ELR (cell line): ENCODE data around the gene TMPRSS9.
"Not testable (repeated sequence)": the region's sequence is repeated elsewhere in the genome, so short reads cannot be mapped to it uniquely, and the experiment has no call there.

ENCODE experiments used
- DNase-seq: peaks from one replicate; pipeline ENCODE4 v3.0.0-alpha.2; 2015; ENCODE audit warnings: low read depth

TMPRSS9 gene

DNA sequence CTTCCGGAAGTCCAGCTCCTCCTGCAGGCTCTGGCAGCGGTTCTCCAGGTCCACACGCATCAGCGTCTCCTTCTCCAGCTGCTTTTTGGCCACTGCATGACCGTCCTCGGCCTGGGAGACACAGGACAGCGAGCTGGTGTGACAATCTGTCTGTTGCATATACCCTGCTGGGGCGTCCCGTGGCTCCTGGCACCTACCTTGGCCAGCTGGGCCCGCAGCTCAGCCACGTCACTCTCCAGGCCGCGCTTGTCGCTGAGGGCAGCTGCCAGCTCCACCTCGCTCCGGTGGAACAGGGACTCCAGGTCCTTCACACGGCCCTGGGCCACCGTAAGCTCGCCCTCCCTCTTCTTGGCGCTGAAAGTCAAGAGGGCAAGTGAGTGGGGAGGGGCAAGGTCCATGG is 78.1 kb downstream of the TMPRSS9 start:
- DNase-seq: no peak

DNA sequence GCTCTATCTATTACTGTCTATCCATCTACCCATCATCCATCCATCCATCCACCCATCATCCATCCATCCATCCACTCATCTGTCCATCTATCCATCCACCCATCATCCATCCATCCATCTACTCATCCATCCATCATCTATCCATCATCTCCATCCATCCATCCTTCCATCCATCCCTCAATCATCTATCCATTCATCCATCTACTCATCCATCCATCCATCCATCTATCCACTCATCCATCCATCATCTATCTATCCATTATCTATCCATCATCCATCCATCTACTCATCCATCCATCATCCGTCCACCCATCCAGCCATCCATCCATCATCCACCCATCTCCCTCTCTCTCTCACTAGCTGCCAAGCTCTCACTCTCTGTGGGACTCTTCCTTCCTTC is 80.5 kb downstream of the TMPRSS9 start:
- DNase-seq: no peak

DNA sequence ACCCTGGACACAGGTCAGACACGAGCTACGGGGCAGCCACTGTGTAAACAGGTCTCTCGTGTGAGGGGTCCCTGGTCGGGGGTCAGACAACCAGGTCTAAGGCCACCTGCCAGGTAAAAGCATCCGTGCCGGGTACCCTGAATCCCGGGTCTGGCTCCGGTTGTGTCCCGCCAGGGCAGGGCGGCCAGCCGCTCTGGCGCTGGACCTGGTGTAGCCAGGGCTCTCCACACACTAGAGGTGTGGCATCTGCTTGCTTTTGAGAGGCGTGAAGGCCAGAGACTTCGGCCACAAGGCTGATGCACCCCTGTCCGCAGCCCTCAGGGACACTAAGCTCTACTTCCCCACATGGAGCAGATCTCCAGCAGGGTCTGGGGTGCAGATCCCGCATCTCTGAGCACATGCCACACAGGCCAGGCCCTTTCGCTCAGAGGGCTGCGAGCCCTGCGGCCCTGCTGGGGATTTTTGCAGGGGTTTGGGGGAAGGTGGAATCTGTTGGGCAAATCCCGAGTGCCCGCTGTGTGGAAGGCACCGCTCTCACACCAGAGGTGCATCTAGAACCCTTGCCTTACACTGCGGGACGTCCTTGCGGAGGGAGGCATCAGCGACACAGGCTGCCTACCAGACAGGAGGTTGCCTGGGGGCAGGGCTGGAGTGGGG is 81.2 kb downstream of the TMPRSS9 start:
- DNase-seq: no peak

DNA sequence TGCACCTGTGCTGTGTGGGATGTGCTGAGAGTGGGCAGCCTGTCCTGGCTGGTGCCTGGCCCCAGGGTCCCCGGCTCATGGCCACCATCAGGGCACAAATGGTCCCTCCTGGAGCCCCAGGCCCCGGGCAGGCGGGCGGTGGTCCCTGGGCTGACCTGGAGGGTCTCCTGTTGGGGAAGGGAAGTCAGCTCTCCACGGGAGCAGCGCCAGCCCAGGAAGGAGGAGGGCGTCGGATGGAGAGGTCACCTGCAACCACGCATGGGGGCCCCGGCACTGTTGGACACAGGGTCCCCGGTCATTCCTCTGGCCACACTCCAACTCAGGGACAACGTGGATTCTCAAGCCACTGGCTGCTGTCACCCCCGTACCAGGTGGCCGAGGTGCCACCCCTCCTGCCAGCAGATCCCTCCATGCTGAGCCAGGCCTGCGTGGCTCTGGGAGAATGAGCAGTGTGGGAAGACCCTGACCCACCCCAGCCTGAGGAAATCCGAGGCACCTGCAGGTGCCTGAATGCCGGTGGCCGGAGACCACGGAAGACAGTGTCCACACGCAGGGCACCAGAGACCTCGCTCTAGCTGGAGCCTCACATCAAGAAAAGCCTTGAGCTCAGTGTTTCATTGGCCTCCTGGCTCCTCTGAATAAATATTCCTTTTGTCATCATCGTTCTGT is 83.2 kb downstream of the TMPRSS9 start:
- no peak for DNase-seq

DNA sequence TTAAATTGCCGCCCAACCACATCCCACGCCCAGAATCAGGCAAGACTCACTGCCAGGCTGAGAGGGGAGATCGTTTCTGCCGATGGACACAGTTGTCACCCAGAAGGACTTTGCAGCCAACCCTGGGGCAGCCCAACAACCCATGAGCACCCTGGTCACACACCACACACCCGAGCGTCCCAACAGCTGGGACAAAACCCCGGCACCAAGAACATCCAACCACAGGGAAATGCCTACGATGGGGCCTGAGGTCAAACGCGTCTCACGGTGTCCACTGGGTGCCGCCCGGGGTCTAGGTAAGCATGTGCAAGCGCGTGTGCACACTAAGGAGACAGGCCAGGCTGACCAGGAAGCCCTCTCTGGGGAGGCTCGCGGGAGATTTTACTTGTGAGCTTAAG is 83.7 kb downstream of the TMPRSS9 start:
- no peak for DNase-seq

DNA sequence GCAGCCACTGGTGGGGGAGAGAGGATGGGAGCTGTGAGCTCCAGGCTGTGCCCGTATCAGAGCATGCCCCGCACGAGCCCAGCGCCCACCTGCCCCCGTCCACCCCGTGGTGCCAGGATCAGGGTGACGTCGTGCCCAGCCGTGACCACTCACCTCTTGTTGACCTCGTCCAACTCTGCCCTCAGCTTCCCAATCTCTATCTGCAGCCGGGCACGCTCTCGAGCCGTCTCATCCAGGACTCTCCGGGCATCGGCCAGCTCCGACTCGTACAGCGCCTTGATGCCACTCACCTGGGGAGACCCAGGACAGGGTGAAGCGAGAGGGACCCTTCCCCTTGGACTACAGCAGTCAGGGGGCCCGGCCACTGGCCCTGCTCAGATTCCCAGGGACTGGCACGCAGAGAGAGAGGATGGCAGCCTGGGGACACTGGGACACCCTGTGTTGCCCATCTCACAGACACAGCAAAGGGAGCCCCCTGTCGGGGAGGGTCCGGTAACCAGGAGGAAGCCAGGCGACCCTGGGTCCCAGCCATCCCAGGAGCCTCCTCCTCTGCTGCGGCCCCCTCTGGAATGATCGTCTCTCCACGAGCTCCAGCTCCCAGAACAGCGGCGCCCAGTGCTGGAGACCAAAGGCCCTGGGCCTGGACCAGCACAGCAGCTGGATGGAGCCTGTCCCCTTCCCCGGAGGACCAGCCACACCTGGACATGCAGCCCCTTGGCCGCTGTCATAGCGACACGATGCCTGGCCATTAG is 84.4 kb downstream of the TMPRSS9 start:
- DNase-seq: no peak

DNA sequence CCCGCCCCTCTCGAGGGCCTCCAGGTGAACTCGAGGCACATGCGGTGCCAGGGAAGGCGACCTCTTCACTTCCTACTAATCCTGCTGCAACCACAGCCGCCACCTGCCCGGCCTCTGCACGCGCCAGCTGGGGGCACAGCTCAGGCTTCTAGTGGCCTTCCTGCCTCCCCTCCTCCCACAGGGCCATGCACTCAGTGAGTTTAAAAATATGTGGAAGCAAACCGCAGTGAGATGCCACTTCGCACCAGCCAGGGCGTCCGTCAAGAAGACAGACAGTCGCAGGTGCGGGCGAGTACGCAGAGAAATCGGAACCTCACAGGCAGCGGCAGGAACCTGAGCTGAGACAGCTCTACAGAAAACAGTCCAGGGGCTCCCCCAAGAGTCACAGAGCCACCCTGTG is 86.3 kb downstream of the TMPRSS9 start:
- DNase-seq: no peak

DNA sequence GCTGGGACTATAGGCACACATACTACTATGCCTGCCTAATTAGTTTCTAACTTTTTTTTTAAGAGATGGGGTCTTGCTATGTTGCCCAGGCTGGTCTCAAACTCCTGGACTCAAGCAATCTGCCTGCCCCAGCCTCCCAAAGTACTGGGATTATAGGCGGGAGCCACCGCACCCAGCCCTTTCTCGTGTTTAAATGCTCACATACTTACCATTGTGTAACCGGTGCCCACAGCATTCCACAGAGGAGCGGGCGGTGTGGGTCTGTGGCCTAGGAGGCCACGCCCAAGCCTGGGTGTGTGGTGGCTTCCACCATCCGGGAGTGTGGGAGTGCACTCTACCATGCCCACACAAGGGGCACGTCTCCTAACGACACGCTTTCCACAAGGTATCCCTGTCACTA is 89.0 kb downstream of the TMPRSS9 start:
- no peak for DNase-seq

DNA sequence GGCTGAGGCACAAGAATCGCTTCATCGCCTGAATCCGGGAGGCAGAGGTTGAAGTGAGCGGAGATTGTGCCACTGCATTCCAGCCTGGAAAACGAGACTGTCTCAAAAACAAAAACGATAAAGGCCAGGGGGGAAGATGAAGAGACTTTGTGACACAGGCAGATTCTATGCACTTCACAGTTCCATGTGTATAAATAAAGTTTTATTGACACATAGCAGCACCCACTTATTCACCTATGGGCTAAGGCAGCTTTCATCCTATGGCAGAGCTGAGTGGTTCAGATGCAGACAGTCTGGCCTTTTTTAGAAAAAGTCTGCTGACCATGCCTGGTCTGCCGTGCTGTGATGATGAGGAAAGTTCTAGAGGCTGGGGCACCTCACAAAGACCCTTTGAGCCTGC is 91.1 kb downstream of the TMPRSS9 start:
- DNase-seq: no peak

DNA sequence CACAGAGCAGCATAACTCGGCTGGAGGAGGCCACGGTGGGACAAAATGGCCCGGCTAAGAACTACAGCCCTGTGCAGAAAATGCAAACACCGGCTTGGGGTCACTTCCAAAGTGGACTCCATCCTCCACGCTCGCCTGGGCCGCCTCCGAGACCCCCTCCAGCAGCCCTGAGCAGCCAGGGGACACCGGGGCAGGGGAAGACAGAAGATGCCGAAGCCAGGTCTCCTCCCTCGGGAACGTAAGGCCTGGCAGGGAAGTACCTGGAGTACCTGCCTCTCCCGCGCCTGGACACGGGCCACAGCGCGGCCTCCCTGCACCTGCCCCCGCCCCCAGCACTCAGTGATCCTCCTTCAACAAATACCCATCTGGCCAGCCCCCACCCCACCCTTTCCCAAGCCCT is 91.7 kb downstream of the TMPRSS9 start:
- DNase-seq: no peak

DNA sequence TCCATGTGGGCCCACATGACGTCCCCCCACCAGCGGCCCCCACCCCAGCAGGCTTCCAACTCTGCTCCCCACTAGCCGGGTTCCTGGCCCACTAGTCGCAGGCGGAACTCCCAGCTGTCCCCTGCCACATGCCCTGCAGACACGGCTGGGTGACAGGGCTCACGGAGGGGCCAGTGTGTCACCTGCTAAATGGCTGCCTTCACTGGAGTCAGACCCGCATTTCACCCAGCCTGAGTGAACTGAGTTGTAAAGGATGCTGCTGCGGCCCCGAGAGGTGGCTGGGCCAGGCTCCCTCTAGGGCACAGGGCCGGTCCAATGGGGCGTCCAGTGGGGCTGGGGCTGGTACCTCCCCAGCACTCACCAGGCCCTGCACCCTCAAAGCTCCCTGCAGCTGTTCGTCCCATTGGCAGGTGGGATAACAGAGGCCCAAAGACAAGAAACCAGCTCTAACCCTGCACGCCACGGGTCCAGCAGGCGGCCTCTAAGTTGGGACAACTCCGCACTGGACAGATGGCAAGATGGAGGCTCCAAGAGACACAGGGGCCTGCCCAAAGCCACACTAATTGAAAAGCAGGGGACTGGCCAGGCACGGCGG is 93.5 kb downstream of the TMPRSS9 start:
- DNase-seq: no peak

DNA sequence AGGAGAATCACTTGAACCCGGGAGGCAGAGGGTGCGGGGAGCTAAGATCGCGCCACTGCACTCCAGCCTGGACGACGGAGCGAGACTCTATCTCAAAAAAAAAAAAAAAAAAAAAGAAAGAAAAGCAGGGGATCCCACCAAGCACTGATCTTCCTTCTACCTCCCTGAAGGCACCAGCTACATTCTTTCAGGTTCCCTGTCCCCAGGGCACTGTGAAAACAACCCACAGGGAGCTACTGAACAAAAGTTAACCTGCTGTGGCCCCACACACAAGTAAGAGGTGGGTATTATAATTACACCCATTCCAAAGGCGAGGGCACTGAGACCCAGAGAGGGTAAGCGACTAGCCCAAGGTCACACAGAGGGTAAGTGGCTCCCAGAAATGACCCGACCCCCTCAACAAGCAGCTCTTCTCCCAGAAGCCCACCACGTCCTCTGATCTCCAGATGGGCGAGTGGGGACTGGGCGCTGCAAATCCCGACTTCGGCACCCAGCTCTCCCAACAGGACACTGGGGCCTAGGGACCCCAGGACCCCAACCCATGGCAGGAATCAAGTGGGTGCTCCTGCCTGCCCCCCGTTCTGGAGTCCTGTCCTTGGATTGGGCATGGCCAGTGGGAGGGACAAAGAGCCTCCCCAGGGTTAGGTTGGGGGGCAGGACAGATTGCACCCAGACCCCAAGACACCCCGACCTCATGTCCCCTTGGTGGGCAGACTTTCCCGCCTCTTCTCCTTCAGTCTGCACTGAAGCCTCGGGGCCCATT is 94.3 kb downstream of the TMPRSS9 start:
- no peak for DNase-seq

DNA sequence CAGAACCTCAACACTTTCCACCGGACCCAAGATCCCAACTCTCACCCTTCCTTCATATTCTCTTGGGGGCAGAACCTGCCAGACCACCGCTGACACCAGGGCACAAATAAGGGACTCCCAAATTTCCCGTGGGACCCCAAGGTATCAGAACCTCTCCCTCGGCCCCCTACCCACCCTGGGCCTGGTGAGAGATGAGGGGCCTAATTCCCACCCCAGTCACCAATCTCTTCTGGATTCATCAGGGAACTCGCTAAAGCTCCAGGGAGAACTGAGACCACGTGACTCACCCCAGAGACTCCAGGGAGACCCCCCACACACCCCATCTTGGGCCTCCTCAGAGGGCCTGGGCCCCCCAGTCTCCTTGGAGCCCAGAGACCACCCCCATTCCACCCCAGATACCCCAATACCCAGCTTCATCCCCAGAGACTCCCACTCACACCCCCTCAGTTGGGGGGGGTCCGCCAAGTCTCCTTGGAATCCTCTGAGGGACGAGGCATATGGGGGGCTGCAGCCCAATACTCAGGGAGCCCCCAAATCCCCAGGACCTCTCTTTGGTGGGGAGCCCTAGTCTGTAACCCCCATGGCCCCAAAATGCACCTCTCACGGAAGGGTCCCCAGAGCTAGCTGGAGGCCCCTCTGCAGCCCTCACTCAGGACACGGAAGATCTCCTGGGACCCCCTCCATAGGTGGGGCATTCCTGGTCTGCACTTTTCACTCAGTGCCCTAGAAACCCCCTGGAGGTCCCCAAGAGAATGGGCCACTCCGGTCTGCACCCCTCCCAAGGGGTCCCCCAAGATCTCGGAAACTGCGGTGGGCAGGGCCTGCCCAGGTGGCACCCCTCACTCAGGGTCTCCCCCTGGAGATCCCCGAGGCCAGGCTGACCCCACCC is 95.1 kb downstream of the TMPRSS9 start:
- DNase-seq: no peak

DNA sequence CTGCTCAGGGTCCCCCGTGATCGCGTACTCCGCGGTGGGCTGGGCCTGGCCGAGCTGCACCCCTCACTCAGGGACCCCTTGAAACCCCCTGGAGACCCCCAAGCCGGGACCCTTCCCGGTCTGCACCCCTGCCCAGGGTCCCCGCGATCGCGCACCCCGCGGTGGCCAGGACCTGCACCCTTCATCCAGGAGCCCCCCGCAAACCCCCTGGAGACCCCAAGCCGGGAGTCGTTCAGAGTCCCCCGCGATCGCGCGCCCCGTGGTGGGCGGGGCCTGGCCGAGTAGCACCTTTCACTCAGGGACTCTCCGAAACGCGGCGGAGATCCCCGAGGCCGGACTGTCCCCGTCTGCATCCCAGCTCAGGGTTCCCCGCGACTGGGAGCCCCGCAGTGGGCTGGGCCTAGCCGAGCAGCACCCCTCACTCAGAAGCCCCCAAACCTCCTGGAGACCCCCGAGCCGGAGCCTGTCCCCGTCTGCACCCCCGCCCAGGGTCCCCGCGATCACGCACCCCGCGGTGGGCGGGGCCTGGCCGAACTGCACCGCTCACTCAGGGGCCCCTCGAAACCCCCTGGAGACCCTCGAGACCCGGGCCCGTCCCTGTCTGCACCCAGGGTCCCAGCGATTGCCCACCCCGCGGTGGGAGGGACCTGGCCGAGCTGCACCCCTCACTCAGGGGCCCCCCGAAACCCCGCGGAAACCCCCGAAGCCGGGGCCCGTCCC is 95.9 kb downstream of the TMPRSS9 start:
- peak; percentile 54 for DNase-seq

DNA sequence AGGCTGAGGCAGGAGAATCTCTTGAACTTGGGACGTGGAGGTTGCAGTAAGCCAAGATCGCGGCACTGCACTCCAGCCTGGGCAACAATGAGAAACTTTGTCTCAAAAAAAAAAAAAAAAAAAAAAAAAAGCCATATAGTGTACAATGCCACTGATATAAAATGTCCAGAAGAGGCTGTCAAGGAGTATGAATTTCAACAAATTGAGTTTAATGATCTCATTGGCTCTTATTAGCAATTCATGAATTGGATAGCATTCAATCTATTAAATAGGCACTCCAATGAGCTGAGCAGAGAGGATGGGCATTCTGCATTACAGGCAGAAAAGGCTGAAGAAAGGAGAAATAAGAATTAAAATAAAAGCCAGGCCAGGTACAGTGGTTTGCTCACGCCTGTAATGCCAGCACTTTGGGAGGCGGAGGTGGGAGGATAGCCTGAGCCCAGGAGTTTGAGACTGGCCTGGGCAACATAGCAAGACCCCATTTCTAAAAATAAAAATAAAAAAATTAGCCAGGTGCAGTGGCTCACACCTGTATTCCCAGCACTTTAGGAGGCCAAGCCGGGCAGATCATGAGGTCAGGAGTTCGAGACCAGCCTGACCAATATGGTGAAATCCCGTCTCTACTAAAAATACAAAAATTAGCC is 97.5 kb downstream of the TMPRSS9 start:
- DNase-seq: no peak

DNA sequence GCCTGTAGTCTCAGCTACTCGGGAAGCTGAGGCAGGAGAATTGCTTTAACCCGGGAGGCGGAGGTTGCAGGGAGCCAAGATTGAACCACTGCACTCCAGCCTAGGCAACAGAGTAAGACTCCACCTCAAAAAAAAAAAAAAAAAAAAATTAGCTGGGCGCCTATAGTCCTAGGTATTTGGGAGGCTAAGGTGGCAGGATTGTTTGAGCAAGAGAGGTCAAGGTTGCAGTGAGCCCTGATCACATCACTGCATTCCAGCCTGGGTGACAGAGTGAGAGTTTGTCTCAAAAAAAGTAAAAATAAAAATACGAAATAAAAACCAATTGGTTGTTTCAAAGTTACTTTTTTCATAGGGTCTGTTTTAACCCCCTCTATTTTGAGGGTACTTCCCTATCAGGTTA is 98.0 kb downstream of the TMPRSS9 start:
- no peak for DNase-seq

DNA sequence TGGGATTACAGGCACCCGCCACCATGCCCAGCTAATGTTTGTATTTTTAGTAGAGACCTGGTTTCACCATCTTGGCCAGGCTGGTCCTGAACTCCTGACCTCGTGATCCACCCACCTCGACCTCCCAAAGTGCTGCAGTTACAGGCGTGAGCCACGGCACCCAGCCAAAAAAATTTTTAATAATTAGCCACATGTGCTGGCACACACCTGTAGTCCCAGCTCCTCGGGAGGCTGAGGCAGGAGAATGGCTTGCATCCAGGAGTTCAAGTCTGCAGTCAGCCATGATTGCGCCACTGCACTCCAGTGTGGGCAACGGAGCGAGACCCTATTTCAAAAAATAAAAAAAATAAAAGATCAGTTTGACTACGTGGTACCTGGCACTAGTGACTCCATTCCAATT is 98.7 kb downstream of the TMPRSS9 start:
- not testable (repeated sequence) for DNase-seq

DNA sequence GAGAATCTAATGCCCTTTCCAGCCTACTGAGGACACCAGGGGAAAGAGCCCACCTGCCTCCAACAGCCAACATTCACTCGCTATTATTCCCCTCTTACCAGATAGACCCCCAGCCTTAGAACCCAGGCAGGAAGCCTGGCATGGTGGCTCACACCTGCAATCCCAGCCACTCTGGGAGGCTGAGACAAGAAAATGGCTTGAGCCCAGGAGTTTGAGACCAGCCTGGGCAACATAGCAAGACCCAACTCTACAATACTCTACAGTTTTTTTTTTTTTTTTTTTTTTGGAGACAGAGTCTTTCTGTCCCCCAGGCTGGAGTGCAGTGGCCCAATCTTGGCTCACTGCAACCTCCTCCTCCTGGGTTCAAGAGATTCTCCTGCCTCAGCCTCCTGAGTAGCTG is 100.2 kb downstream of the TMPRSS9 start:
- no peak for DNase-seq

DNA sequence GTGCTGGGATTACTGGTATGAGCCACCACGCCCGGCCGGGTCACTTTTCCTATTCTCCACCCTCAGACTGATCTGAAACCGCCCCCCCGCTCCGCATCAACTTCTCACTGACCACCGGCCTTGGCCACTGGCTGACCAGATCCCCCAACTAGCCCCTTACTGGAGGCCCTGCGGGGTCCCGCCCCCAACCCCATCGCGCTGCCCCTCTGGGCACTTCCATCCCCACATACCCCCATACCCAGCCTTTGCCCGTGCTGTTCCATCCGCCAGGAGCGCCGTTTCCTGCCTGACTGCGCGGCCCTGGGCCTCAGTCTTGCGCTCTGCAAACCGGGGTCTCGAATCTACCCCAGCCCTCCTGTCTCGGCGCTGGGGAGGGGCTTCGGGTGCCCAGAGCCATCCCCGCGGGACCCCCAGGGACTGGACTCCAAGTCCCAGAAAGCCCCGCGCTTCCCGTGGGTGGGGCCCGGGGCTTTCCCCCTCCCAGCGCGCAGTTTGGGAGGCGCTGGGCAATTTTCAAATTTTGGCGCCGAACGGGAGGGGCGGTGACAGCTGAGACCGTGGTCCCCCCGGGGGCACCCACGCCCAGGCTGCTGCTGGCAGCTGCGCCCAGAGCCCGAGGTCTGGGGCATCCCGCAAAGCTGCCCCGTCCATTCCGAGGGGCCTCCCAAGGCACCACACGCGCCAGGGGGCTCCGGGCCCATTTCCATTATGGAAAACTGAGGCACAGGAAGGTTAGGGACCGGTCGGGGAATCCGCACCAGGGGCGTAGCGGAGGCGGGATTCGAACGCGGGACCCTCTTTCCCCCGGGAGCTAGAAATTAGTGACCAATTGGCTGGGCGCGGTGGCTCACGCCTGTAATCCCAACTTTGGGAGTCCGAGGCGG is 101.9 kb downstream of the TMPRSS9 start:
- DNase-seq: peak; percentile 84
